Ureter (tissue), 1 donor: Measurements from ENCODE around the gene SORCS2. TPM values are rescaled to one million over a fixed set of nuclear protein-coding genes. Genes with fewer than 3 reads are reported as not detected.
A peak's percentile ranks its signal among the peaks of the same experiment; 100 is the strongest.

ENCODE experiments used
- DNase-seq: peaks from one replicate; pipeline ENCODE4 v3.0.0-alpha.2; 2020; ENCODE audit warnings: low spot score
- total RNA-seq: library from RNA; stranded (reverse); gene quantifications from one replicate; pipeline ENCODE4 v1.2.4, GENCODE V29; 2023
- donor health status: DM: yes; HTN: yes; CAD: no.

The SORCS2 gene
- total RNA-seq, 1 donor from 2014 or later = 2.8 TPM

DNA sequence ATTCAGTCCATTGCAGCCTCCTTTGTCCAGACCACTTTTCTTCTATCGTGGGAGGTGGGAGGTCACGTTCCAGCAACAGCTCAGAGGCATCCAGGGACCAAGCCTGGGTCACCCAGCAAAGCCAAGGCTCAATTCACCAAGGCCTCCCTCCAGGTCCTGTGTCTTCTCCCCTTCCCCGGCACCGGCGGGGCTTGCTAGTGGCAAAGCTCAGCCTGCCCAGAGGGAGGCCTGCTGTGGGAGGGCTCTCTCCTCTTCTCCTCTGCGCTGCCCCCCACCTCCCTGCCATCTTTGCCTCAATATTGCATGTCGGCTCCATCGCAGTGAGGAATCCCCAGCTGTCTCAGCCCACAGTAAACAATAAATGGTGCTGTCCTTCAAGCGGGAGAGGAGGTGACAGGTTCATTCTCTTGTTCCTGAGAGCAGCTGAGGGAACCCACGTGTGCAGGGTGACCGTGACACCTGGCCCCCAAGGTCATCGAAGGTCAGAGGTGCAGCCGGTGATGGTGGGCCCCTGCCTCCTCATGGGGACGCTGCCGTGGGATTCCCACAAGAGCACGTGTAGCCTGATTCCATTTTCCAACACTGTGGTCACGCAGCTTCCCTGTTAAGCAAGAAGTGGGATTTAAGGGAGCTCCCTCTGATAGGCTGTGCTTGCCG is 353.9 kb downstream of the SORCS2 start:
- no peak for DNase-seq

DNA sequence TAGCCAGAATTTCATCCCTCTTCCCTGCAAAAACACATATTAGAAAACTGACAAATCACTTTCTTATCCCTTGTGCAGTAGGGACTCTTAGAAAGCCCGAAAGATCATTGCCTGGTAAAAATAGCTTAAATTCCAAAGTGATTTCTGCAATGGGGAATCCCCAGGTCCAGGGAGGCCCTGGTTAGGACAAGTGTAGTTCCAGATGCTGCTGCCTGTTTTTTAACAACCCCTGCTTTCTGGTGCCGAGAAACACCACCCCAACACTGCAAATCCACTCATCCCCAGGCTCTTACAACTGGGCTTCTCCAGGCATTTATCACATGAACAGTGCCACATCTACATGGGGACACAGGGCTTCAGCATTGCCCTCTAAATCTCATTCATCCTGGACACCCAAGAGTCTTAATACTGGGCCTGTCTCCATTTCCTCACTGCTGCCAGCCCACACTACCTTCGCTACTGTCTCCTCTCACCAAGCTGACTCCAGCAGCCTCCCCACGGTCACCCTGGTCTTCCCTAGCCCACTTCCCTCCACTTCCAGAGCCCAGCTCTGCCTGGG is 354.6 kb downstream of the SORCS2 start:
- DNase-seq = no peak

DNA sequence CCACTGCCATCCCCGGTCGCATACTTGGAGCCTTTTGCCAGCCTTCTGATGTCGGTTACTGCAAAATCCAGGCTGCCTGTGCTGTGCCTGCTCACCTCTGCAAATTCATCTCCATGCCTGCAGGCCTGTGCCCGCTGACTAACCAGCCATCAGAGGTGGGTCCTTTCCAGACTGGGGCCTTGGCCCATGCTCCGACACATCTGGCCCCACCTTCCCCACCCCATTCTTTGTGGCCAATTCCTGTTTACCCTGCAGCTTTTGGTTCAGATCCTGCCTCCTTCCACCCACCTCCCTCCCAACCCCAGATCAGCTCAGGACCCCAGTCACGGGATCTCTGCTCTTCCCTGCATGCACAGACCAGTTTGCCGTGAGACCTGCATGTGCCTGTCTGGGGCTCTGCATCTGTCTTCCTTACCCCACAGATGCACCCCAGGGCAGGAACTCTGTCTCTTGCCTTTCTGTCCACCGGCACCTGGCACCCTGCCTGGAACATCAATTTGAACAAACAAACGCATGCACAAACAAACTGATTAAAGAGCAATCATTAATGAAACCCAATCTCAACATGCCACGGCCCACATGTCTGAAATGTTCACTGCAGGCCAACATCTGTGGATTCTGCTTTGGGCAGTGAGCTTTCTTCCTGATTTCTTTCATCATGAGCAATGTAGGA is 355.2 kb downstream of the SORCS2 start:
- peak; percentile 69 for DNase-seq

DNA sequence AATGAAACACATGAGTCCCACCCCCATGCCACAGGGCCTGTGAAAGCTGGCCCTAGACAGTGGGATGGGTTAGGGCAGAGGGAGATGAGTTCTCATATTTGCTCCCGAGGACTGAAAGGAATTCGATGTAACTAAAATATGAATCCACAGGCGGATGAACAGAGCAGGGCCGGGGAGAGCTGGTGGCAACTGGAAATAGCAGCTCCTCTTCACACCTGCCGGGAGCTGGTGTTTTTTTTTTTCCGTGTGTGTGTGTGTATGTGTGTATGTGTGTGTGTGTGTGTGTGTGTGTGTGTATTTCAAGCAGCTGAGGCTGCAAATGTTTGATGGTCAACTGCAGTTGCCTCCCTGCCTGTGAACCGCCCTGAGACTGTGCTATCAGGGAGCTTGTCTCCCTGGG is 357.5 kb downstream of the SORCS2 start:
- no peak for DNase-seq

DNA sequence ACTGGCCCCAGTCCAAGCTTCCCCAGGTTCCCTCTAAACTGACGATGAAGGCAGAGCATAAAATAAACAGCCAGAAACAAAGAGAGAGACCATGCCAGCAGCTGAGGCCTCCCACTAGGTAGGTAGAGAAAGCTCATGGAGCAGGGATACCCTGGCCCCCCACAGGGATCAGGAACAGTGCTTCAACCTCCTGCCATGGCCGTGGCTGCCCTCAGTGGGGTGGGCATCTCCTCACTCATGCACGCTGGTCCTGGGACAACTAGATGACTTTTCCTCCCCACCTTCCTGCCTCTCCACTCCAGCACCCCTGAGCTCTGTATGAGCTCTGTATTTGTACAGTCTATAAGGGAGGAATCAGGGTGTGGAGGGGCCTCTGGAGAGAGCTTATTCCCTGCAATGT is 360.1 kb downstream of the SORCS2 start:
- no peak for DNase-seq

DNA sequence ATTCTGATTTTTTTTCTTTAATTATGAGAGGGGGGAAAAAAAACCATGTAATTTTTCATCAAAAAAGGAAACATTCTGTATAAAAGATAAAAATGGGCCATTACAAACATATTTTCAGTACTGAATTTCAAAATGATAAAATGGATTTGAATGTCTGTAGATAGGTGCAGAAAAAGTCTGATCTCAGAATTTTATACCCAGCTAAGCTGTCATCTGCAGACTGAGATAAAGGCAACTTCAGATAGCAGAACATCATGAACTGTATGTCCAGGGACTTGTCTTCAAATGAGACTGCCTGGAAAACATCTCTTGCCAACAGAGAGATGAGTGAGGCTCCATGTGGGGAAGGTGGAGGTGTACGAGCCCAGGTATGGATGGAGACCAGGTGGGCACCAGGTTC is 360.9 kb downstream of the SORCS2 start:
- DNase-seq = no peak

DNA sequence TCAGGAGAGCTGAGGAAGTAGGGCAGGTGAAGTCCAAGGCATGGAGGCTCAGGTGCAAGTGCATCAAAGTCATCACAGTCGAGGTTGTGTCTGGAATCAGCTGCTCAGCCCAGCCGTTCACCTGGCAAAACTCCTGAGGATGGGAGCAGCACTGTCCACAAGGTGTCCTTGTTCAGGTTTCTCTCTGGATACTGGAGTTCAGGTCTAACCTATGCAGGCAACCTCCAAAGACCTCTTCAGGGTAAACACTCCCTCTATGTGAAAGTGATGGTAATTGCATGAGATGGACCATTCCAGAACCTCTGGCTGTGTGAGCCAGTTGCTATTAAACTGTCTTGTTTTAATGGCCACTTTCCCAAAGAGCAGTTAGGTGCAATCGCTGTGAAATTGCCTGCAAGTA is 362.6 kb downstream of the SORCS2 start:
- no peak for DNase-seq

DNA sequence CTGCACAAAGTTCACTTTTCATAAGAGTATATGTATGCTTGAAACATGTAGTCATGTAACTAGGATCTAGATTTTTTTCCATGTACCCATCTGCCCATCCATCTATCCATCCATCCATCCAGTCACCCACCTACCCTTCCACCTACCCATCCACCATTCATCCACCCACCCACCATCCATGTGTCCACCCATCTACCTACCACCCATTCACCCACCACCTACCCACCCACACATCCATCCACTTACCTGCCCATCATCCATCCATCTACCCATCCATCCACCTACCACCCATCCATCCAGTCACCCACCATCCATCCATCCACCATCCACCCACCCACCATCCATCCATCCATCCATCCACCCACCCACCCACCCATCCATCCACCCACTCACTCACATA is 364.2 kb downstream of the SORCS2 start:
- no peak for DNase-seq

DNA sequence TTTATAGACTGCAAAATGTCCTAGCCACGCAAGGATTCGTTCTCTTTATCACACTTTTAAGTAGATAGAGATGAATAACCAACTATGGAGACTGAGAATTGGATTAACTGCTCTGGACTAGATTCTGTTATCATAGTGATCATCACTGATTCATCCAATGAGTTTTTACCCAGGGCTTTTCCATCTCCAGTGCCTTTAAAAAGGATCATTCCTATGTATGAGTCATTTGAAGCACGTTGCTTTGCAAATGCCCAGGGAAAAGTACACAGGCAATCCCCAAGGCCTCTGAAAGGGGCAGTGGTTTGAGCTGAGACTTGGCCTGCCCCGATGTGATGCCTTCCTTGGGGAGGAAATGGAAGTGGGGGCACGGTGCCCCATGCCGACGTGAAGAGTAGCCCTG is 365.1 kb downstream of the SORCS2 start:
- no peak for DNase-seq

DNA sequence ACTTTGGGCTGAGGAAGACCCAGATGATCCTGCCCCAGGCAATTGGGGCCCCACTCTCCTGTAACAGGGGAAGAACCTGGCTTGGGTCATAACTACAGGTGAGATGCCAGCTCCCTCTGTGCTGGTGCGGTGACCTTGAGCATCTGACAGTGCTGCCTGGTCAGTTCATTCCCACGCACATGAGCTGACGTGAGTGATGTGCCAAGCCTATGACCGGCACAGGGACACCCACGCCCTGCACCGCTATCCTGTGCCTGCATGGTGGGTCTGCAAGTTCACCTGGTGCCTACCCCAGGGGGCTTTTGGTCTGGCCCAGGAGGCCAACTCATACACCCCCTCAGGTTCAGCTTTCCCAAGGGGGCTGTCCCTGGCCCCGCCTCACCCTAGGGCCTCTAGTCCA is 366.1 kb downstream of the SORCS2 start:
- no peak for DNase-seq

DNA sequence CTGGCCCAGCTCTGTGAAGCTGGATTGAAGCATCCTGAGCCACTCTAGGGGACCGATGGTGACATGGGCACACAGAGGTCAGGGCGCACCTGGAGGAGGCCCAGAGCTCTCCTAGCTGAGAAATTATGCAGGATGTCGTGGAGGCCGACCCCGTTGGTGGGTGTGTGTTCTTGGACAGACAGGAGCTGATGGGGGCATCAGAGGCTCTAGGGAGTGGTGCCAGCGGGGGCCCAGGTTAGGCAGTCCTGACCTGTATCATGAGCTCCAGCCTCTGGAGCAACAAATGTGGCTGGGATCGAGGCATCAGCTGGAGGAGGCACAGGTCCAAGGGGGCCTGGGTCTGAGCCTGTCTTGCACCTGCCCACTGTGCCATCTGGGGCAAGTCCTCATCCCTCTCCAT is 367.0 kb downstream of the SORCS2 start:
- DNase-seq = no peak

DNA sequence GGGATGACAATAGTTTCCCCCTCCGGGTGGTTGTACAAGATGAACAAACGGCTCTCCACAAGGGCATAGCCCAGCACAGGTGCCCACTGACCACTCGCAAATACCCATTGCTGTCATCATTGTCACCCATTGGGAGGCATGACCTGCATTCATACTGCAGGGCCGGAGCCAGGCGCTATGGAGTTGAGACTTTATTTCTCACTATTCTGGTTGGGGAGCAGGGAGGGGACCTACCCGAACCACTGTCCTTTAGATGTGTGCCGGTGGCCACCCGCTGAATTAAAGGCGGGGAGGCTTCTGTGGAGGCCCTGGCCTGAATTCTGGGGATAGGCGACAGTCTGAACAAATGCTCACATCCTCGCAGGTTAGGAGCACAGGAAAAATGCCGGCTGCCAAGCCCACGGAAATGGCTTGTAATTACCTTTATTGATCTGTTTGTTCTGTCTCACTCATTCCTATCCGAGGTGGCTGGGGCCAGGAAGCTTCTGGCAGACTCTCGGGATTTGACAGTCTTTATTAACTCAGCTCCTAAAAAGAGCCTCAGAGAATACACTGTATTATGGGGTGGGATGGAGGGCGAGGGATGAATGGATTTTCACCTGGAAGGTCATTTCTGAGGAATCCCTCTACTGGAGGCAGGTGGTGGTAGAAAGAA is 367.5 kb downstream of the SORCS2 start:
- no peak for DNase-seq

DNA sequence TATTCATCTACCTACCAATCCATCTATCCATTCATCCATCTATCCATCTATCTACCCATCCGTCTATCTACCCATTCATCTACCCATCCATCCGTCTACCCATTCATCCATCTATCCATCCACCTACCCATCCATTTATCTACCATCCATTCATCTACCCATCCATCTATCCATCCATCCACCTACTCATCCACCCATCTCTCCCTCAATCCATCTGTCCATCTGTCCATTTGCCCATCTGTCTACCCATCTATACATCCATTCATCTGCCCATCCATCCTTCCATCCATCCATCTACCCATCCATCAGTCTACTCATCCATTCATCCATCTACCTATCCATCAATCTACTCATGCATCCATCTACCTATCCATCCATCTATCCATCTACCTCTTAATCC is 369.2 kb downstream of the SORCS2 start:
- no peak for DNase-seq

DNA sequence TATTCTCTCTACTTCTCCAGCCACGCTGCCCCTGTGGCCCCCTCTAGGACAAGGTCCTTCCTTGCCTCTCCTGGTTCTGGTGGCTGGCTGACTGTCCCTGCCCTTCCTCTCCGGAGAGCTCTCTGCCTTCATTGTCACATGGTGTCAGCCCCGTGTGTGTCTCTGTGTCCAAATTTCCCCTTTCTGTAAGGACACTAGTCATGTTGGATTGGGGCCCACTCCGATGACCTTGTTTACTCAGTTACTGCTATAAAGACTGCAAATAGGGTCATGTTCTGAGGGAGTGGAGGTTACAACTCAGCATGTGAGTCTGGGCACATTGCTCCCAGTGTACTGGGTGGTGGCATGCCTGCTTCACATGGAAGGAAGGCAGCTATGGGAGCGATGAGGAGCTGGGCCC is 371.9 kb downstream of the SORCS2 start:
- DNase-seq = no peak

DNA sequence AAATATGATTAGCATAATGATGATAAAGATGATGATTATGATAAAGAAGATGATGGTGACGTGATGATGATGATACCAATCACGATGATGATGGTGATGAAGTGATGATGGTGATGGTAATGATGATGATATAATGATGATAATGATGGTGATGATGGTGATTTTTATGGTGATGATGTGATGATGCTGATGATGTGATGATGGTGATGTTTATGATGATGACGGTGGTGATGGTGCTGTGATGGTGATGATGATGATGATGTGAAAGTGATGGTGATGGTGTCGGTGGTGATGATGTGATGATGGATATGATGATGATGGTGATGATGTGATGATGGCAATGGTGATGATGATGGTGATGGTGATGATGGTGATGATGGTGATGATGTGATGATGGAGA is 373.1 kb downstream of the SORCS2 start:
- no peak for DNase-seq

DNA sequence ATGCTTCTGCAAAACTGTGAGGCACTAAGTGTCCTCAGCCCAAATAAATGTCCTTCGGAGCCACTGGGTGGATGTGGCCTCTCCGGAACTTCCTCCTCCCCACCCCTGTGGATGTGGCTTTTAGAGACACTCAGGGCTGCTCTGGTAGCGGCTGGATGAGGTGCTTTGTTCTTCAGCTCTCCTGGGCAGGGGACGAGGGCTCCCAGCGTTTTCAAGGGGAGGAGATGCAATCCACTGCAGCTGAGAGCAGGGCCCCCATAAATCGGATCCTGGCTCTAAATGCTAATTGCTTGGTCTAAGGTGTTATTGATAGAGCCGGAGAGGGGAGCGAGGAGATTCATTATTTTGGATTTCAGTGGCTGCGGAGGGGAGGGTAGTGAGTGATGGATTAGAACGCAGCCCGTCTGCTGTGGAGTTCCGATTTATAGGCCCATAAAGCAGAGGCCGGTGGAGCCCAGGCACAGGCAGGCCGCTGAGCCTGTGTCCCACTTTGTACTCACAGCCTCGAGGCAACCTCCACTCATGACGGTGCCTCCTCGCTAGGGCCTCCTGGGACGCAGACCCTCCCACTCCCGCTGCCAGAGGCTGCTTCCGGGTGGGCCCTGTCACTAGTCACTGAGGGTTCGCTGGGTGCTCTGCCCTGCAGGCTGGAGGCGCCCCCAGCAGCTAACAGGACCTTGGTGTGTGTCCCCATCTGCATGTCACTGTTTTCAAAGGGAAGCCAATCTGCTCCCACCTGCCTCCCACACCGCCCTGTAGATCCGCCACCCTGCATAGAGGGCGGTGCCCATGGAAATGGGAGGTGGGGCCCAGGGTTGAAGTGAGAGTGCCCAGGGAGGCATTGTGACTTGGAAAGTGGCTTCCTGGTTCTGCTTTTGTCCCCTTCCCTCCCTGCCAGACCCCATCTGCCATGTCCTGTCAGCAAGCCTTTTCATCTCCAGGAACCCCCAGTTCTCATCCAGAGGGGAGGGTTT is 377.8 kb downstream of the SORCS2 start:
- DNase-seq = no peak

DNA sequence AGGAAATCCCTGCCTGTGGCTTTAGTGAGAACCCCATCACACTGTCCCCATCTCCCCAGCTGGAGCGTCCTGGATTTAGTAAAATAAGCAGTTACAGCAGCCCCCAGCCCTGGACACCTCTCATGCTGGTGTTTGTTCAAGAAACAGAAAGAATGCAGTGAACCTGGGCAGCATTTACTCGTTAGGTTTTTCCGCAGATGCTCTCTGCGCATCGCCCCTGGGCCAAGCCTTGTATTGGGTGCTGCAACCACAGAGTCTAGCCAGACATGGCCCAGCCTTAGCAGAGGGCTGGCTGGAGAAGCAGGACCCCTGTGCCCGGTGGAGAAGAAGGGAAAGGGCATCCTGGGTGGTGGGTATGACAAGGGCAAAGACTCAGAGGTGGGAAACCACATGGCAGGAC is 378.7 kb downstream of the SORCS2 start:
- DNase-seq = no peak

DNA sequence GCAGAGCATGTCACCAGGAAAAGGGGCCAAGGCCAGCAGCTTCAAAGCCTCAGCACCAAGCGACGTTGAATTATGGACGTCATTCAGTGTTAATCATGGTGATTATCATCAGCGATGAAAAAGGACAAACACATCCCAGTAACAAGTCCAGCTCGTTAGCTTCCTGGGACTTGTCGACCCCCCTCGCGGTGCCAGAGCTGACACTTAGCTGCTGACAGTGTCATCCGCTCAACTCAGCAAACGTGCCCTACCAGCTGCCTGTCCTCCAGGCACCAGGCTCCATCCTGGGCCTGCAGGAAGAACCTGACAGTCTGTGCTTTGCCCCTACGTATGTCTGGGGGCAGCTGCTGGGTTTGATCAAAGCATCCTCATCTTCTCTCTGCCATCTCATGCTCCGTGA is 379.4 kb downstream of the SORCS2 start:
- no peak for DNase-seq

DNA sequence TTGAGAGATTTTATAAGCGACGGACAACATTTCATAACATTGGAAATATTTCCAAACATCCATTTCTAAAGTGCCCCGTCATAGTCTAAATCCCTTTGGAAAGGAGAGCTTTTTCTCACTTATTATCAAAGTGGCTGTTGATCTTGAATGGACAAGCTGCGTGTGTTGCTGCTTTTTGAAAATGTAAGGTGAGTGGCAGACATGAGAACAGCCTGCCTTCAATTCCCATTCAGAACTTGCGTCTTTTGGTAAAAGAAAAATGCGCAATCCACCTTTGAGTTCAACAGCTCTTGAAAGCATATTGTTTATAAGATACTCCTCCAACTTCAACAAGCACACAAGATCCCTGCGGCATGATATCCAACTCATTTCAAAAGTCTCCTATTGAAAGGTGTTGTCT is 380.6 kb downstream of the SORCS2 start:
- DNase-seq = no peak

DNA sequence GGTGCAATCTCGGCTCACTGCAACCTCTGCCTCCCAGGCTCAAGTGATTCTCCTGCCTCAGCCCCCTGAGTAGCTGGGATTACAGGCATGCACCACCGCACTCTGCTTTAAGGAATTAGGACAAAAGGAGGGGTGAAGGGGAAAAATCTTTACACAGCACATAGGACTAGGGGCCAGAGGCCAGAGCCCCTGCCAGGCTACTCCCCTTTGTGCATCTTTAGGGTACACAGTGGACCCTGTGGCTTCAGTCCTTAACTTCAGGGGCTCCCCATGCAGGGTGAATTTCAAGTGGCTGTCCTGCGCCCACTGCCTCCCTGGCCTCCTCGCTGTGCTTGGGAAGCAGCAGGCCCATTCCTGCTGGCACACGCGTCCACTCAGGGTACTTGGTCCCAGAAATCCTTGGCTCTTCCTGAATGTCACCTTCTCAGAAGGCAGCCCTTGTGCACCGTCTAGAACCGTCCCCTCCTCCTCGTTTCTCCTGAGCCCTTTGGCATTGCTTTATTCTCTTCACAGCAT is 381.3 kb downstream of the SORCS2 start:
- no peak for DNase-seq

DNA sequence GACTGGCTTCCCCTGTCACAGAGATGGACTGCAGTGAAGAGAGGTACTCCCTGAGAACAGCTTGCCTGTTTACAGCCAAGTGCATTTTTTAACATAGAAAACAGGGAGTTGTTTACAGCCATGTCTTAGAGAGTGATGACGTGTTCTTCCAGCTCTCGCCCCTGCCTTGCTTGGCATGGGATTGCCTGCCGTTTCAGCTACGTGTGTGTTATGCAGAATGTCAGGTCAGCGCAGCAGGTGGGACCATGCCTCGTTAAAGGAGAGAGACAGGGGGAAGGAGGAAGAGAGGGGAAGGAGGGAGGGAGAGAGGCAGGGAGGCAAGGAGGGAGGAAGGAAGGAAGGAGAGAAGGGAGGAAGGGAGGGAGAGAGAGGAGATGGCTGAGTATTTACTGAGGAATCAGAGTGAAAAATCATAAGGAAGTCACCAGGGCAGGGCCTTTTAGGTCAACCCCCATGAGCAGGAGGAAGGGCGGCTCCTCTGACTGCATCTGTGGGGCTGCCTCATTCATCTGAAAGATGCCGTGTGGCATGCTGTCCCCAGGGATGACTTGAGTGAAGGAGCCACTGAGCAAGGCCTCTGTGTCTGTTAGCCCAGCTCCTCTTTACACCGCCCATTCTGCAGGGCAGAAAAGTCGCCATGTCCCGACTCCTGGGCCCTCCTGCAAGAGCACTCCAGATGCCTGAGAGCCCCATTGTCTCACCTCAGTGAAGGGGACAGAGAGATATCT is 382.1 kb downstream of the SORCS2 start:
- DNase-seq = no peak
